H1 (cell line): ENCODE measurements around the gene DARS1. TPM values are rescaled to one million over a fixed set of nuclear protein-coding genes. Genes with fewer than 3 reads are reported as not detected.

Experiments used
- CTCF ChIA-PET: fragments of 300-600 bp; sonication (Branson Sonifier 250); formaldehyde crosslinking; loops from one replicate; lab custom pipeline; 2021; ENCODE audit not compliant: partially characterized antibody; lab: Charles Lee
- POLR2A ChIA-PET: fragments of 300-600 bp; sonication (Branson Sonifier 250); formaldehyde crosslinking; loops from one replicate; lab custom pipeline; 2021; ENCODE audit warnings: inconsistent platforms; ENCODE audit not compliant: partially characterized antibody; lab: Charles Lee
- DNase-seq, 2 experiments: peaks; one replicate each; pipeline versions ENCODE4 v3.0.0 to v3.0.0-alpha.2; 2010 to 2022; ENCODE audit warnings: low spot score in 2 of 2, low read depth in 1 of 2, mixed read lengths in 1 of 2
- FAIRE-seq: peaks from 2 replicates; lab custom pipeline; 2011; peaks lifted over from hg19 to GRCh38; lab: Jason Lieb, UNC
- H2AFZ ChIP-seq: 2 replicates; pipeline ENCODE4 v1.8.1; 2012; ENCODE audit warnings: low read length, inconsistent platforms
- H2AK5ac ChIP-seq: 2 replicates; pipeline ENCODE4 v1.6.1; 2013; ENCODE audit warnings: low read depth, low read length
- H2BK120ac ChIP-seq: replicated peaks from 2 replicates; pipeline ENCODE3; 2013; ENCODE audit warnings: low read depth, low read length, inconsistent platforms
- H2BK12ac ChIP-seq: 2 replicates; pipeline ENCODE4 v1.6.1; 2013; ENCODE audit warnings: low read depth, low read length
- H2BK15ac ChIP-seq: 2 replicates; pipeline ENCODE4 v1.6.1; 2013; ENCODE audit warnings: low read length
- H2BK20ac ChIP-seq: 2 replicates; pipeline ENCODE4 v1.6.1; 2013; ENCODE audit warnings: low read length
- H2BK5ac ChIP-seq: 2 replicates; pipeline ENCODE4 v1.6.1; 2013; ENCODE audit warnings: low read depth, low read length
- H3K14ac ChIP-seq: 2 replicates; pipeline ENCODE4 v1.6.1; 2013; ENCODE audit warnings: inconsistent platforms; ENCODE audit not compliant: insufficient read length
- H3K18ac ChIP-seq: 2 replicates; pipeline ENCODE4 v1.6.1; 2013; ENCODE audit warnings: low read length; ENCODE audit errors: extremely low read depth
- H3K23ac ChIP-seq: 2 replicates; pipeline ENCODE4 v1.6.1; 2013; ENCODE audit warnings: inconsistent platforms; ENCODE audit not compliant: insufficient read length
- H3K23me2 ChIP-seq: 2 replicates; pipeline ENCODE4 v1.6.1; 2013; ENCODE audit warnings: low read depth, low read length
- H3K27ac ChIP-seq: 2 replicates; pipeline ENCODE4 v1.6.1; 2011; ENCODE audit warnings: low read depth, low read length, inconsistent platforms
- H3K27me3 ChIP-seq, 4 experiments: replicated peaks in 1 of 4; 1 replicate in 1 of 4; 2 replicates in 3 of 4; pipeline versions ENCODE4 v1.6.1 to v1.8.1; 2011 to 2013; ENCODE audit warnings: low read length in 3 of 4, mild to moderate bottlenecking in 3 of 4, inconsistent platforms in 2 of 4, mixed read lengths in 2 of 4, moderate library complexity in 1 of 4; ENCODE audit not compliant: control insufficient read depth in 3 of 4, insufficient read depth in 3 of 4; ENCODE audit errors: extremely low read depth in 1 of 4
- H3K36me3 ChIP-seq, 4 experiments: 2 replicates each; pipeline versions ENCODE4 v1.6.1 to v1.8.1; 2011 to 2013; ENCODE audit warnings: mild to moderate bottlenecking in 4 of 4, low read length in 3 of 4, moderate library complexity in 2 of 4, control low read depth in 1 of 4, inconsistent platforms in 1 of 4; ENCODE audit not compliant: insufficient read depth in 4 of 4, control insufficient read depth in 2 of 4
- H3K4ac ChIP-seq: replicated peaks from 2 replicates; pipeline ENCODE3; 2013; ENCODE audit warnings: low read length, low read depth, mixed read lengths, inconsistent platforms; ENCODE audit not compliant: insufficient read length
- H3K4me1 ChIP-seq, 4 experiments: replicated peaks in 1 of 4; 1 replicate in 1 of 4; 2 replicates in 3 of 4; pipeline versions ENCODE4 v1.6.1 to v1.8.1; 2011 to 2013; ENCODE audit warnings: low read length in 3 of 4, inconsistent platforms in 2 of 4, mixed read lengths in 1 of 4; ENCODE audit not compliant: insufficient read depth in 4 of 4, control insufficient read depth in 3 of 4
- H3K4me2 ChIP-seq, 2 experiments: 2 replicates each; pipeline versions ENCODE4 v1.6.1 to v1.8.1; 2011 to 2013; ENCODE audit warnings: low read depth in 2 of 2, low read length in 2 of 2, control low read depth in 1 of 2, inconsistent platforms in 1 of 2, mild to moderate bottlenecking in 1 of 2; ENCODE audit not compliant: insufficient read depth in 1 of 2
- H3K4me3 ChIP-seq, 4 experiments: fragments of 200-600, 300-600 bp in 1 of 4; sonication (generic), shearing (Covaris generic), sonication (Bioruptor Twin) in 1 of 4; 2 replicates each; pipeline versions ENCODE4 v1.5.1 to v1.8.1; 2011 to 2016; ENCODE audit warnings: low read length in 4 of 4, low read depth in 3 of 4, control low read depth in 2 of 4, inconsistent platforms in 2 of 4, mild to moderate bottlenecking in 2 of 4, mixed read lengths in 1 of 4, moderate library complexity in 1 of 4; ENCODE audit not compliant: insufficient read depth in 2 of 4; ENCODE audit errors: extremely low read depth in 1 of 4
- H3K56ac ChIP-seq: replicated peaks from 2 replicates; pipeline ENCODE3; 2013; ENCODE audit warnings: low read depth, mild to moderate bottlenecking, mixed read lengths, low read length, inconsistent platforms; ENCODE audit not compliant: insufficient read length
- H3K79me1 ChIP-seq: 2 replicates; pipeline ENCODE4 v1.6.1; 2013; ENCODE audit warnings: low read depth, low read length, control low read depth
- H3K79me2 ChIP-seq, 2 experiments: 2 replicates each; pipeline versions ENCODE4 v1.6.1 to v1.8.1; 2012 to 2013; ENCODE audit warnings: low read length in 2 of 2, mild to moderate bottlenecking in 2 of 2, inconsistent platforms in 1 of 2; ENCODE audit not compliant: insufficient read depth in 2 of 2, control insufficient read depth in 1 of 2
- H3K9ac ChIP-seq, 4 experiments: replicated peaks in 1 of 4; 1 replicate in 1 of 4; 2 replicates in 3 of 4; pipeline versions ENCODE4 v1.6.1 to v1.8.1; 2011 to 2013; ENCODE audit warnings: low read depth in 3 of 4, low read length in 3 of 4, control low read depth in 2 of 4, mild to moderate bottlenecking in 2 of 4, moderate library complexity in 2 of 4, inconsistent platforms in 1 of 4; ENCODE audit errors: extremely low read depth in 1 of 4
- H3K9me3 ChIP-seq, 2 experiments: 2 replicates each; pipeline versions ENCODE4 v1.6.1 to v1.8.1; 2012 to 2013; ENCODE audit warnings: mild to moderate bottlenecking in 2 of 2, moderate library complexity in 2 of 2, control low read depth in 1 of 2, inconsistent platforms in 1 of 2, low read depth in 1 of 2, low read length in 1 of 2, mixed read lengths in 1 of 2; ENCODE audit not compliant: insufficient read depth in 2 of 2
- H4K20me1 ChIP-seq, 2 experiments: replicated peaks in 1 of 2; 2 replicates each; pipeline versions ENCODE3 to v1.8.1; 2011 to 2013; ENCODE audit warnings: inconsistent platforms in 2 of 2, low read length in 2 of 2, mild to moderate bottlenecking in 1 of 2; ENCODE audit not compliant: insufficient read depth in 2 of 2, control insufficient read depth in 1 of 2
- H4K5ac ChIP-seq: 2 replicates; pipeline ENCODE4 v1.6.1; 2013; ENCODE audit warnings: low read length, low read depth, mixed read lengths, inconsistent platforms; ENCODE audit not compliant: insufficient read length
- H4K8ac ChIP-seq: 2 replicates; pipeline ENCODE4 v1.8.0; 2013; ENCODE audit warnings: mild to moderate bottlenecking, moderate library complexity, low read length, inconsistent platforms; ENCODE audit not compliant: insufficient read depth; ENCODE audit errors: extremely low read depth
- H4K91ac ChIP-seq: replicated peaks from 2 replicates; pipeline ENCODE3; 2013; ENCODE audit warnings: low read length, mixed read lengths, inconsistent platforms; ENCODE audit not compliant: insufficient read length
- CEBPB ChIP-seq: IDR thresholded peaks from 2 replicates; pipeline ENCODE4 v1.6.1; 2012; ENCODE audit warnings: low read depth, low read length
- CHD2 ChIP-seq: IDR thresholded peaks from 2 replicates; pipeline ENCODE4 v1.6.1; 2012; ENCODE audit warnings: low read length, improper control_type of control experiment
- EGR1 ChIP-seq: IDR thresholded peaks from 2 replicates; pipeline ENCODE4 v1.6.1; 2011; ENCODE audit warnings: low read depth, low read length, borderline replicate concordance
- HDAC2 ChIP-seq, 2 experiments: fragments of 300-600 bp in 1 of 2; sonication (generic) in 1 of 2; IDR thresholded peaks; 2 replicates each; pipeline ENCODE4 v1.6.1; 2011 to 2012; ENCODE audit warnings: low read depth in 2 of 2, low read length in 2 of 2, mild to moderate bottlenecking in 2 of 2, moderate library complexity in 2 of 2, borderline replicate concordance in 1 of 2, inconsistent platforms in 1 of 2
- KDM5A ChIP-seq: fragments of 200-600 bp; IDR thresholded peaks from 2 replicates; pipeline ENCODE4 v1.7.1; 2012; ENCODE audit warnings: mild to moderate bottlenecking, low read length, inconsistent platforms, mixed read lengths
- POLR2A ChIP-seq, 2 experiments: IDR thresholded peaks; 1 replicate in 1 of 2; 2 replicates in 1 of 2; pipeline ENCODE4 v1.6.1; 2011; ENCODE audit warnings: low read depth in 2 of 2, low read length in 2 of 2, mild to moderate bottlenecking in 2 of 2; ENCODE audit errors: control extremely low read depth in 1 of 2
- SIN3A ChIP-seq, 2 experiments: IDR thresholded peaks in 1 of 2; conservative IDR thresholded peaks in 1 of 2; 2 replicates each; pipeline ENCODE4 v1.6.1; 2011 to 2012; ENCODE audit warnings: low read length in 2 of 2, improper control_type of control experiment in 1 of 2, low read depth in 1 of 2, mild to moderate bottlenecking in 1 of 2
- SP1 ChIP-seq: IDR thresholded peaks from 2 replicates; pipeline ENCODE4 v1.6.1; 2011; ENCODE audit warnings: low read depth, low read length
- SP4 ChIP-seq: IDR thresholded peaks from 2 replicates; pipeline ENCODE4 v1.6.1; 2012; ENCODE audit warnings: low read length, inconsistent platforms
- TAF1 ChIP-seq: IDR thresholded peaks from 2 replicates; pipeline ENCODE4 v1.6.1; 2011; ENCODE audit warnings: mild to moderate bottlenecking, low read depth, low read length
- TAF7 ChIP-seq: optimal IDR thresholded peaks from 2 replicates; pipeline ENCODE3; 2011; ENCODE audit warnings: low read depth, mild to moderate bottlenecking, inconsistent platforms, low read length, moderate library complexity, borderline replicate concordance
- TCF12 ChIP-seq: IDR thresholded peaks from 2 replicates; pipeline ENCODE4 v1.6.1; 2011; ENCODE audit warnings: low read depth, mild to moderate bottlenecking, low read length
- WGBS, 2 experiments: shearing (Covaris generic) in 1 of 2; methylation state at CpG; one replicate each; pipeline versions ENCODE4 v1.1.6 to v1.1.7; 2013 to 2015; ENCODE audit warnings: low lambda C conversion rate in 2 of 2, mixed read lengths in 2 of 2, inconsistent platforms in 1 of 2, low coverage in 1 of 2, missing lambda C conversion rate in 1 of 2; ENCODE audit not compliant: insufficient replicate concordance in 2 of 2, insufficient coverage in 1 of 2, insufficient read length in 1 of 2; ENCODE audit errors: extremely low coverage in 1 of 2, missing lambda C conversion rate in 1 of 2; 5-methylcytosine and 5-hydroxymethylcytosine counted together
- polyA plus RNA-seq, 7 experiments: library from polyadenylated mRNA; depleted of rRNA in 3 of 7; stranded (reverse) in 5 of 7; unstranded in 2 of 7; fragments of >200 nt in 5 of 7; fragments of 200-250 nt in 2 of 7; gene quantifications; 1 replicate in 5 of 7; 2 replicates in 1 of 7; 4 replicates in 1 of 7; pipeline versions ENCODE4 v1.2.1 to v1.2.3, GENCODE V29; 2011 to 2013; ENCODE audit warnings: missing spikeins in 2 of 7, mixed read lengths in 2 of 7
- total RNA-seq: library from RNA; stranded (reverse); fragmentation: NEBNext Ultra II Directional; extraction: Animal tissue kit (Norgen Biotek cat#: 25700); gene quantifications from 2 replicates; pipeline ENCODE4 v1.2.1, GENCODE V29; 2021
- TF ChIP-seq, protein P1 (sequence below): IDR thresholded peaks from 2 replicates; pipeline ENCODE4 v1.6.1; 2012; ENCODE audit warnings: low read length, inconsistent platforms

DARS1 gene
- total and polyA plus RNA-seq, 2 of the 8 experiments (the other 6 are each of a cell fraction or from before 2014, with no cell fraction given) = 61.7 to 85.9 TPM

DNA sequence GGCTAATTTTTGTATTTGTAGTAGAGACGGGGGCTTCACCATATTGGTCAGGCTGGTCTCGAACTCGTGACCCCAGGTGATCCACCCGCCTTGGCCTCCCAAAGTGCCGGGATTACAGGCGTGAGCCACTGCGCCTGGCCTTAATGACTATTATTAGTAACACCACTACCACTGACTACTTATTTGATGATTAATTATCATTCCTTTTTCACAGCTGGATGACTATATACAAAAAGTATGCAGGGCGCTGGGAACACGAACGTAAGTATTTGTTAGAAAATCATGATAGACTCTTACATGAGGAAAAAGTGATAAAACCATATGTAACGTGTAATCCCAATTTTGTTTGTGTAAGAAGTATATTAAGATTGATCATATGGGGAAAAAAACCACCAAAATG is 21.6 kb downstream of the DARS1 start:
- Histone ChIP-seq H2BK15ac (no peak overlapping the region), H3K9me3 (no peaks in the 10 kb centered on the region), H3K23ac (no peak overlapping the region), H4K5ac (no peak overlapping the region), H4K91ac (no peak overlapping the region), H3K9ac (no peak overlapping the region), H2AK5ac (no peak overlapping the region), H4K20me1 (peaks cover 0 to 2% of the 10 kb centered on the region in 2 experiments), H3K4me1 (peaks cover 0 to 7% (median 5%) of the 10 kb centered on the region in 4 experiments; a peak in 4 of 7 replicates), H3K14ac (no peak overlapping the region), H3K4ac (no peak overlapping the region), H3K27ac (no peak overlapping the region), H3K56ac (no peak overlapping the region), H3K18ac (no peak overlapping the region), H3K36me3 (peaks cover 0 to 6% (median 0%) of the 10 kb centered on the region in 4 experiments; a peak in 1 of 8 replicates), H2BK12ac (no peak overlapping the region), H4K8ac (no peak overlapping the region), H2BK20ac (no peak overlapping the region), H3K79me1 (no peaks in the 10 kb centered on the region), H2AFZ (no peak overlapping the region), H2BK120ac (no peak overlapping the region), H3K79me2 (peaks cover 0 to 26% of the 10 kb centered on the region in 2 experiments; a peak in 2 of 4 replicates), H3K4me2 (no peak overlapping the region), H3K23me2 (no peaks in the 10 kb centered on the region), H3K27me3 (no peaks in the 10 kb centered on the region), H3K4me3 (no peak overlapping the region), H2BK5ac (no peak overlapping the region)
- no peak for DNase-seq
- CTCF ChIA-PET = interaction anchor here (1.1 to 1.3 kb wide), 2 partner anchors 34 to 57 kb away, joined by 3 read pairs; no protein-coding TSS in a partner anchor
- POLR2A ChIA-PET = interaction anchor here (0.6 to 1.4 kb wide), 3 partner anchors 8 to 22 kb away, joined by 3 to 5 read pairs (median 3); partner anchors contain the start of gene DARS1
- FAIRE-seq = no peak
- WGBS, 2 experiments = 90% methylated on average over 10 of the region's 11 CpGs; no CpG with 5 or more reads in 1 of the 2 experiments
- TF ChIP-seq CHD2 (no peak), SP4 (no peak), TAF7 (no peak), TCF12 (no peak), SP1 (no peak), TAF1 (no peak), POLR2A (IDR thresholded peaks at IDR 0.05; ENCODE audit: control extremely low read depth in 1 of 2, low read depth in 2 of 2, low read length in 2 of 2) (no peak), KDM5A (no peak), CEBPB (no peak), HDAC2 (IDR thresholded peaks at IDR 0.05; ENCODE audit: borderline replicate concordance in 1 of 2, low read depth in 2 of 2, low read length in 2 of 2) (no peak), SIN3A (conservative IDR thresholded peaks at IDR 0.05 in 1 of 2, IDR thresholded peaks at IDR 0.05 in 1 of 2; ENCODE audit: low read depth in 1 of 2, low read length in 2 of 2) (no peak), EGR1 (no peak)
- TF ChIP-seq, protein P1, sequence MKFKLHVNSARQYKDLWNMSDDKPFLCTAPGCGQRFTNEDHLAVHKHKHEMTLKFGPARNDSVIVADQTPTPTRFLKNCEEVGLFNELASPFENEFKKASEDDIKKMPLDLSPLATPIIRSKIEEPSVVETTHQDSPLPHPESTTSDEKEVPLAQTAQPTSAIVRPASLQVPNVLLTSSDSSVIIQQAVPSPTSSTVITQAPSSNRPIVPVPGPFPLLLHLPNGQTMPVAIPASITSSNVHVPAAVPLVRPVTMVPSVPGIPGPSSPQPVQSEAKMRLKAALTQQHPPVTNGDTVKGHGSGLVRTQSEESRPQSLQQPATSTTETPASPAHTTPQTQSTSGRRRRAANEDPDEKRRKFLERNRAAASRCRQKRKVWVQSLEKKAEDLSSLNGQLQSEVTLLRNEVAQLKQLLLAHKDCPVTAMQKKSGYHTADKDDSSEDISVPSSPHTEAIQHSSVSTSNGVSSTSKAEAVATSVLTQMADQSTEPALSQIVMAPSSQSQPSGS = no peak
